Cardiac fibroblast (primary cell): ENCODE data around the gene TMC4.
"Not testable (repeated sequence)": the region's sequence is repeated elsewhere in the genome, so short reads cannot be mapped to it uniquely, and the experiment has no call there.

ENCODE experiments used
- DNase-seq, 2 donors: peaks; one replicate each; pipeline versions ENCODE4 v3.0.0 to v3.0.0-alpha.2; 2010; ENCODE audit warnings: low read depth in 2 of 2
- H3K4me3 ChIP-seq, 2 donors: replicated peaks in 1 of 2; 1 replicate in 1 of 2; 2 replicates in 1 of 2; pipeline ENCODE4 v1.5.1; 2011; ENCODE audit warnings: low read depth in 2 of 2, low read length in 2 of 2, mild to moderate bottlenecking in 2 of 2, moderate library complexity in 1 of 2
- CTCF ChIP-seq: IDR thresholded peaks from one replicate; pipeline ENCODE4 v1.5.1; 2011; ENCODE audit warnings: low read depth, mild to moderate bottlenecking, low read length, inconsistent platforms

TMC4 gene

GRCh38 chr19:54211235-54211634, 38.3 kb upstream of the TMC4 start:
- TF ChIP-seq CTCF, result no peak
- DNase-seq, result no peak
- H3K4me3 ChIP-seq, result no peak overlapping the region

- no peak overlapping the region for H3K4me3 ChIP-seq
- peak; percentile 98 to 99 for DNase-seq
- no peak for TF ChIP-seq CTCF
Measured at GRCh38 chr19:54209811-54210494, 37.0 kb upstream of the TMC4 start.

GRCh38 chr19:54209058-54209810, 36.3 kb upstream of the TMC4 start:
- DNase-seq, result peak in 1 of 2 donors; percentile 23
- no peak for TF ChIP-seq CTCF
- no peak overlapping the region for H3K4me3 ChIP-seq

DNA sequence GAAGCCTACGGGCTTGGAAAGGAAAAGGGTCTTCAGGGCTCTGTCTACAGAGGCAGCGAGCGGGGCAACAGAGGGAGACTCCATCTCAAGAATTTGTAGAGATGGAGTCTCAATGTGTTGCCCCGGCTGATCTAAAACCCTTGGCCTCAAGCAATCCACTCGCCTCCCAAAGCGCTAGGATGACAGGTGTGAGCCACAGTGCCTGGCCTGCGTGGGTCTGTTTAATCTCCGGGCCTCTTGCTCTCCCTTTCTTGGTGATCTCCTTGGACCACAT, 35.8 kb upstream of the TMC4 start:
- no peak overlapping the region for H3K4me3 ChIP-seq
- no peak for TF ChIP-seq CTCF
- no peak for DNase-seq

- no peak for TF ChIP-seq CTCF
- H3K4me3 ChIP-seq, result no peak overlapping the region
- peak; percentile 94 to 100 for DNase-seq
Measured at GRCh38 chr19:54207983-54208783, 35.2 kb upstream of the TMC4 start.

DNA sequence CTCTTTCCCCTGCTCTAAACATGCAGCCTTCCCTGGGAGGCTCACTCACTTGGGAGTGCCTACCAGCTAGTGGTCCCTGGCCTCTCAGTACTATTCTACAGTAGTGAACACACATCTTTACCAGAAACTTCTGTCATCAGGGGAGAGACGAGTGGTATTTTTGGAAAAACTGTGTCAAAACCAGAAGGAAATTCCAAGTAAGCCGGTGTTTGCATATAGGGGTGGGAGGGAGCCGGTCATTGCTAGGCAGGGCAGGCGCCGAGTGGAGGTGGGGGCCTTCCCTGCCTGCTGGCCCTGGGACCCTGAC, 34.7 kb upstream of the TMC4 start:
- no peak for DNase-seq
- H3K4me3 ChIP-seq, result no peak overlapping the region
- no peak for TF ChIP-seq CTCF

GRCh38 chr19:54207193-54207592, 34.2 kb upstream of the TMC4 start:
- not testable (repeated sequence) for H3K4me3 ChIP-seq, DNase-seq
